HepG2 (cell line): ENCODE data around the gene HDAC10. TPM values are rescaled to one million over a fixed set of nuclear protein-coding genes. Genes with fewer than 3 reads are reported as not detected.

Source experiments
- GATAD1 ChIP-seq: IDR thresholded peaks from 2 replicates; pipeline ENCODE4 v1.6.1; 2016; ENCODE audit warnings: missing genetic modification reagents, missing compliant biosample characterization
- GTF3A ChIP-seq: sonication (generic); formaldehyde crosslinking; conservative IDR thresholded peaks from 2 replicates; pipeline ENCODE4 v1.4.0; 2020; ENCODE audit warnings: mild to moderate bottlenecking, missing genetic modification reagents
- HDAC1 ChIP-seq: sonication (generic); formaldehyde crosslinking; IDR thresholded peaks from 2 replicates; pipeline ENCODE4 v1.5.1; 2020; ENCODE audit warnings: mild to moderate bottlenecking, missing genetic modification reagents
- HES4 ChIP-seq: sonication (generic); formaldehyde crosslinking; IDR thresholded peaks from 2 replicates; pipeline ENCODE4 v1.9.0; 2021; ENCODE audit warnings: mild to moderate bottlenecking, missing genetic modification reagents, borderline replicate concordance
- HNF4G ChIP-seq, 2 experiments: sonication (generic) in 1 of 2; formaldehyde crosslinking in 1 of 2; IDR thresholded peaks; 2 replicates each; pipeline versions ENCODE4 v1.4.0 to v1.6.1; 2011 to 2020; ENCODE audit warnings: borderline replicate concordance in 2 of 2, low read depth in 2 of 2, mild to moderate bottlenecking in 2 of 2, low read length in 1 of 2, missing genetic modification reagents in 1 of 2, moderate library complexity in 1 of 2
- KLF11 ChIP-seq: IDR thresholded peaks from 2 replicates; pipeline ENCODE4 v1.6.1; 2016; ENCODE audit warnings: missing compliant biosample characterization
- MYC ChIP-seq: sonication (generic); formaldehyde crosslinking; IDR thresholded peaks from 2 replicates; pipeline ENCODE4 v1.9.0; 2021; ENCODE audit warnings: missing genetic modification reagents, borderline replicate concordance
- PCBP1 ChIP-seq: fragments of 200-400 bp; formaldehyde crosslinking; IDR thresholded peaks from 2 replicates; pipeline ENCODE4 v1.6.1; 2017; ENCODE audit warnings: mild to moderate bottlenecking, low read depth, low read length, borderline replicate concordance
- RCOR2 ChIP-seq: IDR thresholded peaks from 2 replicates; pipeline ENCODE4 v1.6.1; 2016; ENCODE audit warnings: missing biosample characterization, missing genetic modification reagents
- SMARCC2 ChIP-seq: fragments of 450-650 bp; IDR thresholded peaks from 2 replicates; pipeline ENCODE4 v1.6.1; 2017; ENCODE audit warnings: antibody characterized with exemption, mild to moderate bottlenecking
- TBL1XR1 ChIP-seq: fragments of 150-350 bp; IDR thresholded peaks from 2 replicates; pipeline ENCODE4 v1.6.1; 2014; ENCODE audit warnings: borderline replicate concordance, low read length; ENCODE audit not compliant: partially characterized antibody
- THAP11 ChIP-seq: IDR thresholded peaks from 2 replicates; pipeline ENCODE4 v1.6.1; 2016; ENCODE audit warnings: missing biosample characterization, missing genetic modification reagents
- ZFX ChIP-seq: sonication (generic); formaldehyde crosslinking; IDR thresholded peaks from 2 replicates; pipeline ENCODE4 v1.4.0; 2020; ENCODE audit warnings: mild to moderate bottlenecking, low read depth, missing genetic modification reagents, moderate library complexity
- ZNF234 ChIP-seq: sonication (generic); formaldehyde crosslinking; conservative IDR thresholded peaks from 2 replicates; pipeline ENCODE4 v1.5.1; 2020; ENCODE audit warnings: mild to moderate bottlenecking, missing genetic modification reagents
- ZNF281 ChIP-seq: sonication (generic); formaldehyde crosslinking; IDR thresholded peaks from 2 replicates; pipeline ENCODE4 v1.4.0; 2020; ENCODE audit warnings: missing genetic modification reagents, borderline replicate concordance
- ZNF512 ChIP-seq: sonication (generic); formaldehyde crosslinking; IDR thresholded peaks from 2 replicates; pipeline ENCODE4 v1.4.0; 2020; ENCODE audit warnings: mild to moderate bottlenecking, missing genetic modification reagents
- ZNF652 ChIP-seq: IDR thresholded peaks from 2 replicates; pipeline ENCODE4 v1.6.1; 2016; ENCODE audit warnings: low read depth, borderline replicate concordance
- ZNF687 ChIP-seq: sonication (generic); formaldehyde crosslinking; IDR thresholded peaks from 2 replicates; pipeline ENCODE4 v1.5.1; 2020; ENCODE audit warnings: mild to moderate bottlenecking, missing genetic modification reagents, moderate library complexity
- ZNF704 ChIP-seq: sonication (generic); formaldehyde crosslinking; IDR thresholded peaks from 2 replicates; pipeline ENCODE4 v1.8.1; 2023; ENCODE audit warnings: mild to moderate bottlenecking, inconsistent platforms, moderate library complexity, missing genetic modification reagents, borderline replicate concordance
- ZNF891 ChIP-seq: sonication (generic); formaldehyde crosslinking; IDR thresholded peaks from 2 replicates; pipeline ENCODE4 v1.5.0; 2020; ENCODE audit warnings: mild to moderate bottlenecking, missing genetic modification reagents
- polyA plus RNA-seq, 8 experiments: library from polyadenylated mRNA; depleted of rRNA in 3 of 8; stranded (reverse) in 7 of 8; unstranded in 1 of 8; fragments of >200 nt; fragmentation: Illumina TruSeq in 4 of 8; extraction: Trizol in 4 of 8; gene quantifications; 2 replicates each; pipeline versions ENCODE4 v1.2.1 to v1.2.3, GENCODE V29; 2011 to 2016; ENCODE audit warnings: low read depth in 4 of 8, missing spikeins in 1 of 8, mixed read lengths in 1 of 8; ENCODE audit not compliant: insufficient read depth in 1 of 8
- total RNA-seq, 5 experiments: library from RNA; depleted of rRNA; stranded (reverse); fragments of >200 nt; fragmentation: Illumina TruSeq; extraction: Trizol; gene quantifications; 2 replicates each; pipeline ENCODE4 v1.2.3, GENCODE V29; 2016; ENCODE audit warnings: low read depth in 1 of 5

The HDAC10 gene
- total and polyA plus RNA-seq, 2 of the 13 experiments (the other 11 are each of a cell fraction or from before 2014, with no cell fraction given): 13.9 to 14.9 TPM

GRCh38 chr22:50202130-50202666, 48.9 kb downstream of the HDAC10 start (continued):
- TF ChIP-seq HES4 (CRISPR knock-in tag) (no peak), ZNF281 (CRISPR knock-in tag) (peak; percentile 54; the same call in 1 of the 2 replicates), THAP11 (CRISPR knock-in tag) (0 out of 2 replicates have a peak, but pooled peaks have one; percentile 14), ZNF687 (CRISPR knock-in tag) (peak; percentile 60), HNF4G (IDR thresholded peaks at IDR 0.05; ENCODE audit: borderline replicate concordance, low read depth, low read length) (peak; percentile 42; the same call in 1 of the 2 replicates), HNF4G (CRISPR knock-in tag; IDR thresholded peaks at IDR 0.05; ENCODE audit: borderline replicate concordance, low read depth) (no peak), ZNF234 (CRISPR knock-in tag) (no peak), ZNF512 (no peak), GTF3A (CRISPR knock-in tag) (no peak), GATAD1 (CRISPR knock-in tag) (0 out of 2 replicates have a peak, but pooled peaks have one; percentile 14), ZNF704 (CRISPR knock-in tag) (0 out of 2 replicates have a peak, but pooled peaks have one; percentile 17), ZNF891 (peak; percentile 7; the same call in 1 of the 2 replicates), KLF11 (CRISPR knock-in tag) (no peak), RCOR2 (no peak), ZFX (CRISPR knock-in tag) (peak; percentile 35), HDAC1 (CRISPR knock-in tag) (peak; percentile 53; the same call in 1 of the 2 replicates), TBL1XR1 (no peak), PCBP1 (no peak), MYC (0 out of 2 replicates have a peak, but pooled peaks have one; percentile 9), ZNF652 (CRISPR knock-in tag) (no peak), SMARCC2 (no peak)
